Upper lobe of left lung (tissue), 4 donors: ENCODE data around the gene MTMR12.
"Not testable (repeated sequence)": the region's sequence is repeated elsewhere in the genome, so short reads cannot be mapped to it uniquely, and the experiment has no call there.

Source experiments
- EP300 ChIP-seq, 4 donors: sonication (generic); formaldehyde crosslinking; IDR thresholded peaks; one replicate each; pipeline ENCODE4 v1.5.1; 2017; ENCODE audit warnings: antibody characterized with exemption in 4 of 4, control low read depth in 2 of 4
- POLR2A ChIP-seq, 4 donors: fragments of 450-650 bp; IDR thresholded peaks; one replicate each; pipeline ENCODE4 v1.5.1; 2016 to 2017; ENCODE audit warnings: antibody characterized with exemption in 4 of 4, mild to moderate bottlenecking in 2 of 4
- TF ChIP-seq, protein P1 (sequence below), 6 experiments: fragments of 450-650 bp in 4 of 6; fragments of 200-600 bp in 2 of 6; sonication (generic) in 2 of 6; IDR thresholded peaks; one replicate each; pipeline ENCODE4 v1.5.1; 2016 to 2019; ENCODE audit warnings: antibody characterized with exemption in 6 of 6

DNA sequence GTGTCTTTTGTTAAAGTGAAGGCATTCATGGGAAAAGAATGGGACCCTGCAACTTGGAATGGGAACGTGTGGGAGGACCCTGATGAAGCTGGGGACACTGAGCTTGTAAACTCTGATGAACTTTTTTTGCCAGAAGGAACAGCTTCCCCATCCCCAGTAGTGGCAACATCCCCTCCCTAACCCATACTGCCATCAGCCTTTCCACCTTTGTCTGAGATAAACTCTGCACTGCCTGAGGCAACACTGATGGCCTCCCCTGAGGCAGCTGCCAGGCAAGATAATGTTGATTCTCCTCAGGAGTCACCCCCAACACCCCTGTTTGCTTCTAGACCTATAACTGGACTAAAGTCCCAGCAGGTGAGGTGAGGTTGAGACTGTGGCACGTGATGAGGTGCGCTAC is 24.6 kb downstream of the MTMR12 start:
- TF ChIP-seq, protein P1, sequence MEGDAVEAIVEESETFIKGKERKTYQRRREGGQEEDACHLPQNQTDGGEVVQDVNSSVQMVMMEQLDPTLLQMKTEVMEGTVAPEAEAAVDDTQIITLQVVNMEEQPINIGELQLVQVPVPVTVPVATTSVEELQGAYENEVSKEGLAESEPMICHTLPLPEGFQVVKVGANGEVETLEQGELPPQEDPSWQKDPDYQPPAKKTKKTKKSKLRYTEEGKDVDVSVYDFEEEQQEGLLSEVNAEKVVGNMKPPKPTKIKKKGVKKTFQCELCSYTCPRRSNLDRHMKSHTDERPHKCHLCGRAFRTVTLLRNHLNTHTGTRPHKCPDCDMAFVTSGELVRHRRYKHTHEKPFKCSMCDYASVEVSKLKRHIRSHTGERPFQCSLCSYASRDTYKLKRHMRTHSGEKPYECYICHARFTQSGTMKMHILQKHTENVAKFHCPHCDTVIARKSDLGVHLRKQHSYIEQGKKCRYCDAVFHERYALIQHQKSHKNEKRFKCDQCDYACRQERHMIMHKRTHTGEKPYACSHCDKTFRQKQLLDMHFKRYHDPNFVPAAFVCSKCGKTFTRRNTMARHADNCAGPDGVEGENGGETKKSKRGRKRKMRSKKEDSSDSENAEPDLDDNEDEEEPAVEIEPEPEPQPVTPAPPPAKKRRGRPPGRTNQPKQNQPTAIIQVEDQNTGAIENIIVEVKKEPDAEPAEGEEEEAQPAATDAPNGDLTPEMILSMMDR (IDR thresholded peaks at IDR 0.05) = not testable (repeated sequence)
- TF ChIP-seq POLR2A, EP300 (IDR thresholded peaks at IDR 0.05): not testable (repeated sequence)
